Measurements from ENCODE around the gene LMO1.

Gene LMO1

GRCh38 chr11:8243458-8243857 is 20.2 kb downstream of the LMO1 start:
- Histone ChIP-seq H3K27ac (replicated peaks) (no peak overlapping the region), H3K27me3 (ENCODE audit: insufficient read depth, poor library complexity, severe bottlenecking) (no peaks in the 10 kb centered on the region), H3K4me3 (replicated peaks; ENCODE audit: insufficient read depth, low read length) (no peak overlapping the region)
- DNase-seq (ENCODE audit: low read depth in 1 of 2, low spot score in 1 of 2), result no peak
- TF ChIP-seq CTCF (IDR thresholded peaks at IDR 0.05; ENCODE audit: insufficient read depth, low read length) (no peak), SPI1 (IDR thresholded peaks at IDR 0.05; ENCODE audit: borderline replicate concordance, low read depth) (no peak), GABPA (IDR thresholded peaks at IDR 0.05; ENCODE audit: low read depth) (no peak), REST (IDR thresholded peaks at IDR 0.05; ENCODE audit: insufficient replicate concordance, low read depth) (no peak), POLR2AphosphoS5 (IDR thresholded peaks at IDR 0.05; ENCODE audit: low read depth) (no peak)

GRCh38 chr11:8242499-8243280 is 21.0 kb downstream of the LMO1 start:
- H3K4me3 ChIP-seq (replicated peaks; ENCODE audit: insufficient read depth, low read length), result no peak overlapping the region
- TF ChIP-seq SPI1 (IDR thresholded peaks at IDR 0.05; ENCODE audit: borderline replicate concordance, low read depth) (no peak), REST (IDR thresholded peaks at IDR 0.05; ENCODE audit: insufficient replicate concordance, low read depth) (no peak), GABPA (IDR thresholded peaks at IDR 0.05; ENCODE audit: low read depth) (no peak), POLR2AphosphoS5 (IDR thresholded peaks at IDR 0.05; ENCODE audit: low read depth) (no peak), CTCF (IDR thresholded peaks at IDR 0.05; ENCODE audit: insufficient read depth, low read length) (no peak)
- no peaks in the 10 kb centered on the region for H3K27me3 ChIP-seq (ENCODE audit: insufficient read depth, poor library complexity, severe bottlenecking)
- H3K27ac ChIP-seq (replicated peaks), result no peak overlapping the region
- no peak for DNase-seq (ENCODE audit: low read depth in 1 of 2, low spot score in 1 of 2)

- no peak for DNase-seq (ENCODE audit: low read depth in 1 of 2, low spot score in 1 of 2)
- Histone ChIP-seq H3K27me3 (ENCODE audit: insufficient read depth, poor library complexity, severe bottlenecking) (no peaks in the 10 kb centered on the region), H3K4me3 (replicated peaks; ENCODE audit: insufficient read depth, low read length) (no peak overlapping the region), H3K27ac (replicated peaks) (no peak overlapping the region)
- TF ChIP-seq GABPA (IDR thresholded peaks at IDR 0.05; ENCODE audit: low read depth) (no peak), REST (IDR thresholded peaks at IDR 0.05; ENCODE audit: insufficient replicate concordance, low read depth) (no peak), CTCF (IDR thresholded peaks at IDR 0.05; ENCODE audit: insufficient read depth, low read length) (no peak), SPI1 (IDR thresholded peaks at IDR 0.05; ENCODE audit: borderline replicate concordance, low read depth) (no peak), POLR2AphosphoS5 (IDR thresholded peaks at IDR 0.05; ENCODE audit: low read depth) (no peak)
Measured at GRCh38 chr11:8242118-8242475, 21.6 kb downstream of the LMO1 start.

Data from HL-60 (cell line).